Gastroesophageal sphincter (tissue), 3 donors: Measurements from ENCODE around the gene PNPLA7.

Experiments used
- EP300 ChIP-seq: sonication (generic); formaldehyde crosslinking; IDR thresholded peaks from one replicate; pipeline ENCODE4 v1.6.1; 2017; ENCODE audit warnings: antibody characterized with exemption, mild to moderate bottlenecking
- POLR2A ChIP-seq, 2 donors: fragments of 450-650 bp; IDR thresholded peaks; one replicate each; pipeline ENCODE4 v1.6.1; 2017; ENCODE audit warnings: antibody characterized with exemption in 2 of 2, mild to moderate bottlenecking in 2 of 2, moderate library complexity in 1 of 2
- POLR2AphosphoS5 ChIP-seq: sonication (generic); formaldehyde crosslinking; IDR thresholded peaks from one replicate; pipeline ENCODE4 v1.6.1; 2017; ENCODE audit warnings: antibody characterized with exemption
- TF ChIP-seq, protein P1 (sequence below), 4 experiments: fragments of 200-600 bp in 2 of 4; fragments of 450-650 bp in 2 of 4; sonication (generic) in 1 of 4; IDR thresholded peaks; one replicate each; pipeline ENCODE4 v1.5.1; 2017 to 2019; ENCODE audit warnings: antibody characterized with exemption in 4 of 4, mild to moderate bottlenecking in 2 of 4, moderate library complexity in 2 of 4

DNA sequence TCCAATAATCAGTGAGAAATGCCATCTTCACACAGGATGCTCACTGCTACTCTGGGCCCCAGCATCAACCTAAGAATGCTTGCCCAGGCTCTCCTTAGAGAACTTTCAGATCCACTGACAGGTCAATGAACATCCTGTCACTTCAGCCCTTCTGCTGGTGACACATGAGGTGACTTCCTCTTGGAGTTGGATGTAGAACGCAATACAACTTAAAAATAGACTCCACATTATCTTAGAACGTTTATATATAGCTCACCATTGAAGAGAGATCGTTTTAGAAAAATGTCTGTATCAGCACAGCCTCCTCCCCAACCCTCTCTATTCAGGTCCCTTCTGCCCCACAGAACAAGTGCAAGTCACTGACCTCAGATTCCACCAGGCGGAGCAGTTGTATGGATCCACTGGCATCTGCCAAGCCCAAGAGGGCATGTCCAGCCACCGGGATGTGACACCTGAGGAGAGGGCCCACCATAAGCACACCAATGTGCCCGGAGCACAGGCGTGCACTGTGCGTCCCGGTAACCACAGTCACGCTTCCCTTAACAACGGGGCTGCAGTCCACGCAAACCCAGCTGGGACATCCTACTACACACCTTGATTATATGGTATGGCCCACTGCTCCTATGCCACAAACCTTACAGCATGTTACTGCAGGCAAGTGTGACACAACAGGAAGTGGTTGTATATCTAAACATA lies 25.7 kb upstream of the PNPLA7 start:
- TF ChIP-seq, protein P1, sequence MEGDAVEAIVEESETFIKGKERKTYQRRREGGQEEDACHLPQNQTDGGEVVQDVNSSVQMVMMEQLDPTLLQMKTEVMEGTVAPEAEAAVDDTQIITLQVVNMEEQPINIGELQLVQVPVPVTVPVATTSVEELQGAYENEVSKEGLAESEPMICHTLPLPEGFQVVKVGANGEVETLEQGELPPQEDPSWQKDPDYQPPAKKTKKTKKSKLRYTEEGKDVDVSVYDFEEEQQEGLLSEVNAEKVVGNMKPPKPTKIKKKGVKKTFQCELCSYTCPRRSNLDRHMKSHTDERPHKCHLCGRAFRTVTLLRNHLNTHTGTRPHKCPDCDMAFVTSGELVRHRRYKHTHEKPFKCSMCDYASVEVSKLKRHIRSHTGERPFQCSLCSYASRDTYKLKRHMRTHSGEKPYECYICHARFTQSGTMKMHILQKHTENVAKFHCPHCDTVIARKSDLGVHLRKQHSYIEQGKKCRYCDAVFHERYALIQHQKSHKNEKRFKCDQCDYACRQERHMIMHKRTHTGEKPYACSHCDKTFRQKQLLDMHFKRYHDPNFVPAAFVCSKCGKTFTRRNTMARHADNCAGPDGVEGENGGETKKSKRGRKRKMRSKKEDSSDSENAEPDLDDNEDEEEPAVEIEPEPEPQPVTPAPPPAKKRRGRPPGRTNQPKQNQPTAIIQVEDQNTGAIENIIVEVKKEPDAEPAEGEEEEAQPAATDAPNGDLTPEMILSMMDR (IDR thresholded peaks at IDR 0.05), result no peak
- TF ChIP-seq POLR2A (IDR thresholded peaks at IDR 0.05) (no peak), POLR2AphosphoS5 (no peak), EP300 (no peak)
